IPS-20b (cell line): Measurements from ENCODE around the gene GLRX.
"Not testable (repeated sequence)": the region's sequence is repeated elsewhere in the genome, so short reads cannot be mapped to it uniquely, and the experiment has no call there.

Source experiments
- H3K27ac ChIP-seq: one replicate; pipeline ENCODE4 v1.5.1; 2013; ENCODE audit warnings: low read length
- H3K27me3 ChIP-seq: 2 replicates; pipeline ENCODE4 v1.6.1; 2013; ENCODE audit warnings: mild to moderate bottlenecking, low read length, inconsistent platforms; ENCODE audit not compliant: insufficient read depth
- H3K36me3 ChIP-seq: 2 replicates; pipeline ENCODE4 v1.6.1; 2013; ENCODE audit warnings: low read depth, mild to moderate bottlenecking, inconsistent platforms, low read length, moderate library complexity; ENCODE audit not compliant: insufficient read depth
- H3K4me1 ChIP-seq: 2 replicates; pipeline ENCODE4 v1.6.1; 2013; ENCODE audit warnings: mild to moderate bottlenecking, control low read depth, inconsistent platforms, low read length, moderate library complexity; ENCODE audit not compliant: insufficient read depth
- H3K4me3 ChIP-seq: 2 replicates; pipeline ENCODE4 v1.5.1; 2013; ENCODE audit warnings: mild to moderate bottlenecking, low read length, inconsistent platforms
- H3K9ac ChIP-seq: 2 replicates; pipeline ENCODE4 v1.6.1; 2013; ENCODE audit warnings: low read depth, mild to moderate bottlenecking, inconsistent platforms, low read length, moderate library complexity
- H3K9me3 ChIP-seq: 2 replicates; pipeline ENCODE4 v1.6.1; 2013; ENCODE audit warnings: mild to moderate bottlenecking, low read depth, low read length, inconsistent platforms; ENCODE audit not compliant: insufficient read depth

Gene GLRX

GRCh38 chr5:95823738-95824609, 1.4 kb upstream of the GLRX start:
- Histone ChIP-seq H3K36me3 (no peaks in the 10 kb centered on the region), H3K4me1 (peaks cover 19% of the 10 kb centered on the region), H3K27me3 (no peaks in the 10 kb centered on the region), H3K9me3 (no peaks in the 10 kb centered on the region), H3K27ac (no peak overlapping the region), H3K4me3 (no peak overlapping the region), H3K9ac (no peak overlapping the region)

- H3K9me3 ChIP-seq = no peaks in the 10 kb centered on the region
- H3K9ac ChIP-seq = no peak overlapping the region
- peaks cover 19% of the 10 kb centered on the region for H3K4me1 ChIP-seq
- no peaks in the 10 kb centered on the region for H3K36me3 ChIP-seq
- H3K27ac ChIP-seq = no peak overlapping the region
- H3K4me3 ChIP-seq = no peak overlapping the region
- no peaks in the 10 kb centered on the region for H3K27me3 ChIP-seq
These were observed 752 bp upstream of the GLRX start for GRCh38 chr5:95823218-95823737.

GRCh38 chr5:95822043-95822541, 434 bp downstream of the GLRX start:
- Histone ChIP-seq H3K36me3 (no peaks in the 10 kb centered on the region), H3K4me3 (peak overlapping the region; percentile 95), H3K27ac (no peak overlapping the region), H3K4me1 (peaks cover 27% of the 10 kb centered on the region), H3K9ac (peak overlapping the region; percentile 85), H3K27me3 (no peaks in the 10 kb centered on the region), H3K9me3 (no peaks in the 10 kb centered on the region)

- no peaks in the 10 kb centered on the region for H3K9me3 ChIP-seq
- peaks cover 27% of the 10 kb centered on the region for H3K4me1 ChIP-seq
- H3K4me3 ChIP-seq = peak overlapping the region; percentile 95
- H3K9ac ChIP-seq = peak overlapping the region; percentile 85; the same call in 1 of the 2 replicates
- no peaks in the 10 kb centered on the region for H3K27me3 ChIP-seq
- no peaks in the 10 kb centered on the region for H3K36me3 ChIP-seq
- no peak overlapping the region for H3K27ac ChIP-seq
These were observed 1.2 kb downstream of the GLRX start for GRCh38 chr5:95821110-95822021.

GRCh38 chr5:95818181-95819147, 4.1 kb downstream of the GLRX start:
- no peaks in the 10 kb centered on the region for H3K27me3 ChIP-seq
- H3K36me3 ChIP-seq = no peaks in the 10 kb centered on the region
- H3K9me3 ChIP-seq = no peaks in the 10 kb centered on the region
- H3K27ac ChIP-seq = no peak overlapping the region
- H3K4me3 ChIP-seq = no peak overlapping the region
- H3K9ac ChIP-seq = no peak overlapping the region
- peaks cover 20% of the 10 kb centered on the region for H3K4me1 ChIP-seq

- no peak overlapping the region for H3K4me3 ChIP-seq
- H3K9me3 ChIP-seq = no peaks in the 10 kb centered on the region
- H3K27me3 ChIP-seq = no peaks in the 10 kb centered on the region
- H3K36me3 ChIP-seq = no peaks in the 10 kb centered on the region
- no peak overlapping the region for H3K27ac ChIP-seq
- peaks cover 13% of the 10 kb centered on the region for H3K4me1 ChIP-seq
- H3K9ac ChIP-seq = no peak overlapping the region
These were observed 5.1 kb downstream of the GLRX start for GRCh38 chr5:95817430-95817829.

- H3K36me3 ChIP-seq = no peaks in the 10 kb centered on the region
- no peak overlapping the region for H3K4me3 ChIP-seq
- H3K9me3 ChIP-seq = no peaks in the 10 kb centered on the region
- no peak overlapping the region for H3K9ac ChIP-seq
- no peaks in the 10 kb centered on the region for H3K27me3 ChIP-seq
- H3K27ac ChIP-seq = no peak overlapping the region
- H3K4me1 ChIP-seq = peaks cover 13% of the 10 kb centered on the region
These were observed 5.8 kb downstream of the GLRX start for GRCh38 chr5:95816776-95817175.

- Histone ChIP-seq H3K36me3 (no peaks in the 10 kb centered on the region), H3K9me3 (no peaks in the 10 kb centered on the region), H3K9ac (no peak overlapping the region), H3K4me1 (peaks cover 10% of the 10 kb centered on the region), H3K27me3 (no peaks in the 10 kb centered on the region), H3K27ac (no peak overlapping the region), H3K4me3 (no peak overlapping the region)
These were observed 6.2 kb downstream of the GLRX start for GRCh38 chr5:95816341-95816740.

- Histone ChIP-seq H3K4me3 (no peak overlapping the region), H3K36me3 (no peaks in the 10 kb centered on the region), H3K27me3 (no peaks in the 10 kb centered on the region), H3K9ac (no peak overlapping the region), H3K4me1 (peaks cover 15% of the 10 kb centered on the region; the same call in 1 of the 2 replicates), H3K9me3 (no peaks in the 10 kb centered on the region), H3K27ac (no peak overlapping the region)
These were observed 7.3 kb downstream of the GLRX start for GRCh38 chr5:95815155-95815729.

- peaks cover 29% of the 10 kb centered on the region; the same call in 1 of the 2 replicates for H3K4me1 ChIP-seq
- not testable (repeated sequence) for H3K27ac ChIP-seq, H3K4me3 ChIP-seq, H3K9ac ChIP-seq, H3K36me3 ChIP-seq, H3K9me3 ChIP-seq, H3K27me3 ChIP-seq
These were observed 9.5 kb downstream of the GLRX start for GRCh38 chr5:95813035-95813434.
